Parathyroid adenoma (tissue), 2 donors: ENCODE data around the gene ACER1.
A peak's percentile ranks its signal among the peaks of the same experiment; 100 is the strongest.

Experiments used
- H2AFZ ChIP-seq: fragments of 300-600 bp; sonication (generic); one replicate; pipeline ENCODE4 v1.7.0; 2017; ENCODE audit warnings: antibody characterized with exemption, mild to moderate bottlenecking
- H3K27ac ChIP-seq: fragments of 300-600 bp; sonication (generic); one replicate; pipeline ENCODE4 v1.7.0; 2017
- H3K27me3 ChIP-seq: fragments of 300-600 bp; sonication (generic); one replicate; pipeline ENCODE4 v1.7.0; 2017; ENCODE audit warnings: low read length; ENCODE audit not compliant: control insufficient read depth, insufficient read depth
- H3K36me3 ChIP-seq: fragments of 300-600 bp; sonication (generic); one replicate; pipeline ENCODE4 v1.7.0; 2017; ENCODE audit warnings: low read length; ENCODE audit not compliant: control insufficient read depth, insufficient read depth
- H3K4me1 ChIP-seq: fragments of 300-600 bp; sonication (generic); one replicate; pipeline ENCODE4 v1.7.0; 2017; ENCODE audit warnings: control low read depth
- H3K4me2 ChIP-seq: fragments of 300-600 bp; sonication (generic); one replicate; pipeline ENCODE4 v1.7.0; 2017; ENCODE audit warnings: low read length
- H3K4me3 ChIP-seq: fragments of 300-600 bp; sonication (generic); one replicate; pipeline ENCODE4 v1.7.0; 2017; ENCODE audit warnings: low read depth, low read length
- H3K79me2 ChIP-seq: fragments of 300-600 bp; sonication (generic); one replicate; pipeline ENCODE4 v1.7.0; 2017; ENCODE audit warnings: control low read depth
- H3K9ac ChIP-seq: fragments of 300-600 bp; sonication (generic); one replicate; pipeline ENCODE4 v1.7.0; 2017; ENCODE audit warnings: mild to moderate bottlenecking
- H3K9me3 ChIP-seq: fragments of 300-600 bp; sonication (generic); one replicate; pipeline ENCODE4 v1.7.0; 2017; ENCODE audit warnings: low read length; ENCODE audit not compliant: control insufficient read depth
- TF ChIP-seq, protein P1 (sequence below): fragments of 300-600 bp; sonication (generic); IDR thresholded peaks from one replicate; pipeline ENCODE4 v1.7.0; 2017; ENCODE audit warnings: antibody characterized with exemption, mild to moderate bottlenecking
- donor health status: primary hyperparathyroidism.

The ACER1 gene

DNA sequence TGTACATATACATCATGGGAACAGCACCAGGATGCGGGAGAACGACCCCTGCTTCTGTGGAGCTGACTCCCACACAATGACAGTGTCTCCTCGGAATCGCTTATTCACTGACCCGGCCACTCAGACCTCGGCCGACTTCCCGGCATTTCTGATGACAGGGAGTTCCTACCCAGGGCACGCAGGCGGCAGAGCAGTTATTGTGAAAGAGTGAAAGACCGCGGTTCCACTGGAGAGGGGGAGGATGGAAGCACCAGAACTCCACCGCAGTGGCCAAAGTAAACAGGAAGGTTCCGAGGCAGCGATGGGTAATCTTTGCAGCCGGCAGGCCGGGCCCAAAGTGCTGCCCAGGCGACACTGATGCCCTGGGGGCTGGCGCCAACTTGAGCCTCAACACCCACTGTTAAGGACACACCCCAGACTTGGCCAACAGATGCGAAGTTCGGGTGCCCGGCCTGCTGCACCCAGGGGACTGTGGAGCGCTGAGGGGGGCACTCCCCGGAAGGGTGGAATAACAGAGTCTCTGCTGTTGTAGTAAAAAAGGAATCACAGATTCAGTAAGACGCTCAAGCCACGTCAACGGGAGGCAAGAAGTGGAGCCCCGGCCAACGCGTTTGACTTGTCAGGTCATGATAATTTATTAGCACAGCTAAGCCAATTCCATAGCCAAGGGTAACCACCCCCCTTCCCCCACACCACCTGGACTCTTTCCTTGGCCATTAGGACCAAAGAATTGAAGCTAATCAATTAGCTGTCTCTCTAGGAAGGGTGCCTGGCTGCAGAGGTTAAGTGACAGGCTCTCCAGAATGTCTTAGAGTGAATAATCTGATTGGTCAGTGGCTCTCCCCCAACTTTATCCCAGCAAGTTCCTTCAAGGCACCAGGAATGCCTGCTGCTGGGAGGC lies 59.5 kb downstream of the ACER1 start:
- Histone ChIP-seq H3K27me3 (no peaks in the 10 kb centered on the region), H3K4me3 (peak overlapping the region; percentile 25), H3K4me1 (peaks cover 80% of the 10 kb centered on the region), H3K4me2 (peak overlapping the region; percentile 48), H2AFZ (no peak overlapping the region), H3K36me3 (no peaks in the 10 kb centered on the region), H3K79me2 (peaks cover 74% of the 10 kb centered on the region), H3K9ac (no peak overlapping the region), H3K9me3 (no peaks in the 10 kb centered on the region), H3K27ac (peak overlapping the region; percentile 93)
- TF ChIP-seq, protein P1, sequence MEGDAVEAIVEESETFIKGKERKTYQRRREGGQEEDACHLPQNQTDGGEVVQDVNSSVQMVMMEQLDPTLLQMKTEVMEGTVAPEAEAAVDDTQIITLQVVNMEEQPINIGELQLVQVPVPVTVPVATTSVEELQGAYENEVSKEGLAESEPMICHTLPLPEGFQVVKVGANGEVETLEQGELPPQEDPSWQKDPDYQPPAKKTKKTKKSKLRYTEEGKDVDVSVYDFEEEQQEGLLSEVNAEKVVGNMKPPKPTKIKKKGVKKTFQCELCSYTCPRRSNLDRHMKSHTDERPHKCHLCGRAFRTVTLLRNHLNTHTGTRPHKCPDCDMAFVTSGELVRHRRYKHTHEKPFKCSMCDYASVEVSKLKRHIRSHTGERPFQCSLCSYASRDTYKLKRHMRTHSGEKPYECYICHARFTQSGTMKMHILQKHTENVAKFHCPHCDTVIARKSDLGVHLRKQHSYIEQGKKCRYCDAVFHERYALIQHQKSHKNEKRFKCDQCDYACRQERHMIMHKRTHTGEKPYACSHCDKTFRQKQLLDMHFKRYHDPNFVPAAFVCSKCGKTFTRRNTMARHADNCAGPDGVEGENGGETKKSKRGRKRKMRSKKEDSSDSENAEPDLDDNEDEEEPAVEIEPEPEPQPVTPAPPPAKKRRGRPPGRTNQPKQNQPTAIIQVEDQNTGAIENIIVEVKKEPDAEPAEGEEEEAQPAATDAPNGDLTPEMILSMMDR = no peak

DNA sequence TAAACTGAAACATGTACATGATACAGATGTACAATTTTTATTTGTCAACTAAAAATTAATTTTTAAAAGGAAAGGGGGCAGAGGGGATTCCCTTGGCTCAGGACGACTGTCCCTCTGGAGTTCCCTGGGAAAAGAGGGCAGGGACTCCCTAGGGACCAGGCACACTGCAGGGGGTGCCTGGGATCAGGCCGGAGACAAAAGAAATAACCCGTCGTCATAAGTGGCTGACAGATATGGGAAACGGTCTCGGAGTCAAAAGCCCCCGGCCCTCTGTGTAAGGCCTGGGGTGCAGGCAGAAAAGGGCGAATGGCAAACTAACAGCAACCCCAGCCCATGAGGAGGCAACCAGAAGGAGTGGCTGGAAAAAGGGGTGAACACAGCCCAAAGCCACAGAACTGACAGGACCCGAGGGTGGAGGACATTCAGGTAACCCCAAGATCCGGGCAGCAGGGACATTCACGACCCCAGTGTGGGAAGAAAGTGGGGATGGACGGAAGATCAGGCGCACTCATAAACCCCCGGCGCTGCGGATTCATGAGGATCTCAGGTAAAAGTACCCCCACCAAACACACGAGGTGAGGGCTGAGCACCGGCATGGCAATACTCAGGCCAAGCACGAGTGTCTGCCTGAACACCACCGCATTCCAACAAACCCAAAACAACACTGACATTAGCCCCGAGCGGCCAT lies 60.4 kb downstream of the ACER1 start:
- Histone ChIP-seq H3K9ac (no peak overlapping the region), H3K27me3 (no peaks in the 10 kb centered on the region), H3K27ac (peak overlapping the region; percentile 93), H3K79me2 (peaks cover 70% of the 10 kb centered on the region), H3K36me3 (no peaks in the 10 kb centered on the region), H3K4me2 (peak overlapping the region; percentile 48), H3K4me3 (no peak overlapping the region), H3K9me3 (no peaks in the 10 kb centered on the region), H3K4me1 (peaks cover 80% of the 10 kb centered on the region), H2AFZ (no peak overlapping the region)
- TF ChIP-seq, protein P1 = no peak

DNA sequence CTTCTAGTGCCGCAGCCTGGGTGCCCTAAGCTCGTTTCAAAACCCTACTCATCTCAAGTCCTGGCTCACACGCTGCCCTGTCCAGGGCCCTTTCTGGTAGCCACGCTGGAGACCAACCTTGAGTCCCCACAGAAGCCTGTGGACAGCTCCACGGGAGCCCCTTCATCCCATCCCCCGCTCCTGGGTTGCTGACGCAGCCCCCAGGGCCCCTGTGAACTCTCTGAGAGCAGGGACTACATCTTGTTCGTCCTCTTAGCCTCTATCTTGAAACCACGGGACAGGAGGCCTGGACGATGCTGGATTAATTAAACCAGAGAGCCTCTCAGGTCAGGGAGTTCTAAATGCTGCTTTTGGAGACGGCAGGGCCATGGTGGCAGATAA lies 61.0 kb downstream of the ACER1 start:
- Histone ChIP-seq H3K4me3 (peak overlapping the region; percentile 39), H3K4me1 (peaks cover 76% of the 10 kb centered on the region), H3K9ac (no peak overlapping the region), H3K36me3 (no peaks in the 10 kb centered on the region), H3K27ac (peak overlapping the region; percentile 93), H3K79me2 (peaks cover 63% of the 10 kb centered on the region), H3K4me2 (peak overlapping the region; percentile 48), H2AFZ (peak overlapping the region; percentile 66), H3K27me3 (no peaks in the 10 kb centered on the region), H3K9me3 (no peaks in the 10 kb centered on the region)
- TF ChIP-seq, protein P1 = no peak

DNA sequence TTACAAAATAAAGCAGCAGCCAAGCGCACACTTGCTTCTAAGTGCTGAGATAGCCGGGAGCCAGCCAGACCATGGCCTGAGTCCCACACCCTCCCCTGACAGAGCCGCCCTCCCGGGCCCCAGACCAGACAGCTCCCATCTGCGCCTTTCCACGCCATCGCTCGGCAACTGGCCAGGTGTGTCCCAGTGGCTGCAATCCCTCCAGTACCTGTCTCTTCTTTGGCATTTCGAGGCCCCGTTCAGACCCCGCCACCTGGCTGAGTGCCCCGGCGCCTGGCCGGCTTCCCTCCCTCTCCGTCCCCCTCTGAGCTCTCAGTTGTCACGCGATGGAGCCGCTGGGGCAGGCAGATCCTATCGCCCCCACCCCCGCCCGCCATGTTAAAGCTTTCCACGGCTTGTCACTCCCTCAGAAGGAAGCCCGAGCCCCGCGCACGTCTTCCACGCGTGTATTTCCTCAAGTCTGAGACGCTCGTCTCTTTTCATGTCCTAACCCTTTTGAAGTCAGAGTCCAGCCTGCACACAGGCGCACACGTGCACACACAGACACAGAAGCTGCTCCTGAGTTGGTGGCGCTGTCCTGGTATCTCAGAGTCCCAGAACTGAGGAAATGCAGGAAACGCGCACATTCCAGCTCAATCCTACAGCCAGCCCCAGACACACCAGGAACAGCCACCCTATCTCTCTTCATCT lies 61.5 kb downstream of the ACER1 start:
- peaks cover 61% of the 10 kb centered on the region for H3K79me2 ChIP-seq
- peak overlapping the region; percentile 93 for H3K27ac ChIP-seq
- peak overlapping the region; percentile 48 for H3K4me2 ChIP-seq
- H3K9me3 ChIP-seq = no peaks in the 10 kb centered on the region
- H2AFZ ChIP-seq = peak overlapping the region; percentile 66
- H3K27me3 ChIP-seq = no peaks in the 10 kb centered on the region
- H3K9ac ChIP-seq = no peak overlapping the region
- H3K4me3 ChIP-seq = peak overlapping the region; percentile 39
- H3K4me1 ChIP-seq = peaks cover 71% of the 10 kb centered on the region
- no peaks in the 10 kb centered on the region for H3K36me3 ChIP-seq
- TF ChIP-seq, protein P1 = peak; percentile 6
